MG63 (cell line): ENCODE measurements around the gene COL23A1. TPM values are rescaled to one million over a fixed set of nuclear protein-coding genes. Genes with fewer than 3 reads are reported as not detected.
"Not testable (repeated sequence)": the region's sequence is repeated elsewhere in the genome, so short reads cannot be mapped to it uniquely, and the experiment has no call there.

Experiments used
- DNase-seq: peaks from one replicate; pipeline ENCODE4 v3.0.0-alpha.2; 2020
- H3K27me3 ChIP-seq: fragments of 250-450 bp; sonication (Bioruptor Pico); 2 replicates; pipeline ENCODE4 v1.5.1; 2020; ENCODE audit warnings: mild to moderate bottlenecking, moderate library complexity
- H3K36me3 ChIP-seq: fragments of 250-450 bp; sonication (Bioruptor Pico); 2 replicates; pipeline ENCODE4 v1.5.1; 2020; ENCODE audit warnings: mild to moderate bottlenecking, moderate library complexity
- H3K4me3 ChIP-seq: fragments of 250-450 bp; sonication (Bioruptor Pico); 2 replicates; pipeline ENCODE4 v1.5.1; 2020; ENCODE audit warnings: mild to moderate bottlenecking, moderate library complexity
- H3K9me3 ChIP-seq: fragments of 250-450 bp; sonication (Bioruptor Pico); 2 replicates; pipeline ENCODE4 v1.5.1; 2020; ENCODE audit warnings: mild to moderate bottlenecking, moderate library complexity
- total RNA-seq: library from RNA; depleted of rRNA; stranded (reverse); fragments of >200 nt; shearing (Covaris generic); gene quantifications from 2 replicates; pipeline ENCODE4 v1.2.3, GENCODE V29; 2014; ENCODE audit warnings: low replicate concordance

Gene COL23A1
- total RNA-seq, 1 experiment from 2014 or later: 107 TPM

GRCh38 chr5:178371362-178372111 is 218.7 kb downstream of the COL23A1 start:
- peak overlapping the region; percentile 10 for H3K4me3 ChIP-seq
- peaks cover 44% of the 10 kb centered on the region for H3K36me3 ChIP-seq
- H3K9me3 ChIP-seq: peaks cover 4% of the 10 kb centered on the region; the same call in 1 of the 2 replicates
- peak; percentile 82 for DNase-seq
- no peaks in the 10 kb centered on the region for H3K27me3 ChIP-seq

GRCh38 chr5:178370102-178370501 is 220.1 kb downstream of the COL23A1 start:
- H3K9me3 ChIP-seq: peaks cover 4% of the 10 kb centered on the region; the same call in 1 of the 2 replicates
- no peaks in the 10 kb centered on the region for H3K27me3 ChIP-seq
- H3K36me3 ChIP-seq: peaks cover 59% of the 10 kb centered on the region
- no peak overlapping the region for H3K4me3 ChIP-seq
- no peak for DNase-seq

- H3K9me3 ChIP-seq: not testable (repeated sequence)
These were observed 220.7 kb downstream of the COL23A1 start for GRCh38 chr5:178369469-178369868.

GRCh38 chr5:178368716-178369300 is 221.4 kb downstream of the COL23A1 start:
- no peak overlapping the region for H3K4me3 ChIP-seq
- peaks cover 4% of the 10 kb centered on the region; the same call in 1 of the 2 replicates for H3K9me3 ChIP-seq
- no peak for DNase-seq
- H3K36me3 ChIP-seq: peaks cover 56% of the 10 kb centered on the region
- H3K27me3 ChIP-seq: no peaks in the 10 kb centered on the region

More at GRCh38 chr5:178369469-178369868, 220.7 kb downstream of the COL23A1 start:
- not testable (repeated sequence) for H3K4me3 ChIP-seq, H3K27me3 ChIP-seq, DNase-seq
- peaks cover 59% of the 10 kb centered on the region for H3K36me3 ChIP-seq

GRCh38 chr5:178368274-178368673 is 221.9 kb downstream of the COL23A1 start:
- Histone ChIP-seq H3K4me3 (no peak overlapping the region), H3K36me3 (peaks cover 52% of the 10 kb centered on the region), H3K9me3 (peaks cover 4% of the 10 kb centered on the region; the same call in 1 of the 2 replicates), H3K27me3 (no peaks in the 10 kb centered on the region)
- DNase-seq: no peak

GRCh38 chr5:178367736-178368120 is 222.5 kb downstream of the COL23A1 start:
- Histone ChIP-seq H3K36me3 (peaks cover 50% of the 10 kb centered on the region), H3K9me3 (peaks cover 4% of the 10 kb centered on the region; the same call in 1 of the 2 replicates), H3K4me3 (no peak overlapping the region), H3K27me3 (no peaks in the 10 kb centered on the region)
- no peak for DNase-seq

- Histone ChIP-seq H3K36me3 (peaks cover 50% of the 10 kb centered on the region), H3K4me3 (no peak overlapping the region), H3K9me3 (peaks cover 4% of the 10 kb centered on the region; the same call in 1 of the 2 replicates), H3K27me3 (no peaks in the 10 kb centered on the region)
- no peak for DNase-seq
These were observed 223.0 kb downstream of the COL23A1 start for GRCh38 chr5:178366998-178367735.

- peaks cover 50% of the 10 kb centered on the region for H3K36me3 ChIP-seq
- H3K27me3 ChIP-seq: no peaks in the 10 kb centered on the region
- H3K9me3 ChIP-seq: peaks cover 4% of the 10 kb centered on the region; the same call in 1 of the 2 replicates
- no peak overlapping the region for H3K4me3 ChIP-seq
- DNase-seq: no peak
These were observed 224.4 kb downstream of the COL23A1 start for GRCh38 chr5:178365501-178366440.

- H3K4me3 ChIP-seq: no peak overlapping the region
- no peaks in the 10 kb centered on the region for H3K27me3 ChIP-seq
- no peak for DNase-seq
- H3K9me3 ChIP-seq: peaks cover under 1% of the 10 kb centered on the region; the same call in 1 of the 2 replicates
- peaks cover 39% of the 10 kb centered on the region for H3K36me3 ChIP-seq
These were observed 225.9 kb downstream of the COL23A1 start for GRCh38 chr5:178364326-178364675.

GRCh38 chr5:178363501-178364325 is 226.5 kb downstream of the COL23A1 start:
- H3K4me3 ChIP-seq: no peak overlapping the region
- DNase-seq: no peak
- H3K9me3 ChIP-seq: no peaks in the 10 kb centered on the region
- H3K36me3 ChIP-seq: peaks cover 33% of the 10 kb centered on the region
- H3K27me3 ChIP-seq: no peaks in the 10 kb centered on the region

GRCh38 chr5:178361657-178362445 is 228.3 kb downstream of the COL23A1 start:
- H3K36me3 ChIP-seq: peaks cover 32% of the 10 kb centered on the region
- no peak overlapping the region for H3K4me3 ChIP-seq
- DNase-seq: peak; percentile 72
- no peaks in the 10 kb centered on the region for H3K9me3 ChIP-seq
- no peaks in the 10 kb centered on the region for H3K27me3 ChIP-seq

- H3K4me3 ChIP-seq: no peak overlapping the region
- peaks cover 23% of the 10 kb centered on the region for H3K36me3 ChIP-seq
- no peaks in the 10 kb centered on the region for H3K27me3 ChIP-seq
- H3K9me3 ChIP-seq: no peaks in the 10 kb centered on the region
- no peak for DNase-seq
These were observed 229.3 kb downstream of the COL23A1 start for GRCh38 chr5:178360926-178361235.

GRCh38 chr5:178360222-178360925 is 229.8 kb downstream of the COL23A1 start:
- no peak for DNase-seq
- peaks cover 22% of the 10 kb centered on the region for H3K36me3 ChIP-seq
- no peaks in the 10 kb centered on the region for H3K9me3 ChIP-seq

GRCh38 chr5:178359738-178360137 is 230.5 kb downstream of the COL23A1 start:
- Histone ChIP-seq H3K4me3 (no peak overlapping the region), H3K27me3 (no peaks in the 10 kb centered on the region), H3K36me3 (peaks cover 19% of the 10 kb centered on the region), H3K9me3 (no peaks in the 10 kb centered on the region)
- no peak for DNase-seq

More at GRCh38 chr5:178360222-178360925, 229.8 kb downstream of the COL23A1 start:
- Histone ChIP-seq H3K27me3 (no peaks in the 10 kb centered on the region), H3K4me3 (no peak overlapping the region)
